Mesenchymal stem cell (in vitro differentiated cells and primary cell): ENCODE measurements around the gene FLRT3.

Experiments used
- DNase-seq: peaks from one replicate; pipeline ENCODE4 v3.0.0-alpha.2; 2013
- H2AFZ ChIP-seq: one replicate; pipeline ENCODE4 v1.6.1; 2013; ENCODE audit warnings: low read depth, mild to moderate bottlenecking, control low read depth, inconsistent platforms, low read length, moderate library complexity
- H2AK5ac ChIP-seq: 2 replicates; pipeline ENCODE4 v1.6.1; 2013; ENCODE audit warnings: low read length, moderate library complexity, mild to moderate bottlenecking, inconsistent platforms; ENCODE audit not compliant: severe bottlenecking
- H2BK120ac ChIP-seq: one replicate; pipeline ENCODE4 v1.6.1; 2013; ENCODE audit warnings: low read depth, mild to moderate bottlenecking, inconsistent platforms, low read length, moderate library complexity
- H2BK12ac ChIP-seq, 2 experiments: one replicate each; pipeline ENCODE4 v1.6.1; 2013; ENCODE audit warnings: inconsistent platforms in 2 of 2, low read length in 2 of 2, mild to moderate bottlenecking in 2 of 2, moderate library complexity in 2 of 2, control low read depth in 1 of 2
- H2BK15ac ChIP-seq: one replicate; pipeline ENCODE4 v1.6.1; 2013; ENCODE audit warnings: mild to moderate bottlenecking, low read depth, inconsistent platforms; ENCODE audit not compliant: poor library complexity, severe bottlenecking
- H2BK5ac ChIP-seq: 2 replicates; pipeline ENCODE4 v1.6.1; 2013; ENCODE audit warnings: low read depth, mild to moderate bottlenecking, low read length, control low read depth, inconsistent platforms; ENCODE audit not compliant: poor library complexity, severe bottlenecking
- H3K14ac ChIP-seq, 2 experiments: one replicate each; pipeline ENCODE4 v1.6.1; 2013; ENCODE audit warnings: inconsistent platforms in 2 of 2, low read length in 2 of 2, control low read depth in 1 of 2, mild to moderate bottlenecking in 1 of 2, moderate library complexity in 1 of 2
- H3K18ac ChIP-seq, 2 experiments: one replicate each; pipeline ENCODE4 v1.6.1; 2013; ENCODE audit warnings: inconsistent platforms in 2 of 2, low read length in 2 of 2, control low read depth in 1 of 2, low read depth in 1 of 2, mild to moderate bottlenecking in 1 of 2
- H3K23ac ChIP-seq, 2 experiments: one replicate each; pipeline ENCODE4 v1.6.1; 2013; ENCODE audit warnings: inconsistent platforms in 2 of 2, low read length in 2 of 2, mild to moderate bottlenecking in 2 of 2, moderate library complexity in 2 of 2, control low read depth in 1 of 2
- H3K27ac ChIP-seq: 2 replicates; pipeline ENCODE4 v1.5.1; 2013; ENCODE audit warnings: mild to moderate bottlenecking, moderate library complexity, low read length, control low read depth, inconsistent platforms; ENCODE audit not compliant: poor library complexity, severe bottlenecking
- H3K27me3 ChIP-seq, 2 experiments: 2 replicates each; pipeline versions ENCODE4 v1.6.1 to v1.7.0; 2013; ENCODE audit warnings: low read length in 2 of 2, mild to moderate bottlenecking in 2 of 2, moderate library complexity in 2 of 2, control low read depth in 1 of 2, inconsistent platforms in 1 of 2; ENCODE audit not compliant: control insufficient read depth in 1 of 2, insufficient read depth in 1 of 2
- H3K36me3 ChIP-seq, 2 experiments: 2 replicates each; pipeline versions ENCODE4 v1.6.1 to v1.7.0; 2013; ENCODE audit warnings: low read length in 2 of 2, control low read depth in 1 of 2, inconsistent platforms in 1 of 2, low read depth in 1 of 2, mild to moderate bottlenecking in 1 of 2; ENCODE audit not compliant: insufficient read depth in 2 of 2, control insufficient read depth in 1 of 2
- H3K4ac ChIP-seq, 2 experiments: one replicate each; pipeline ENCODE4 v1.6.1; 2013; ENCODE audit warnings: inconsistent platforms in 2 of 2, low read length in 2 of 2, mild to moderate bottlenecking in 2 of 2, moderate library complexity in 2 of 2, control low read depth in 1 of 2, low read depth in 1 of 2
- H3K4me1 ChIP-seq: 2 replicates; pipeline ENCODE4 v1.6.1; 2013; ENCODE audit warnings: low read depth, low read length, control low read depth; ENCODE audit not compliant: control insufficient read depth, insufficient read depth
- H3K4me2 ChIP-seq: 2 replicates; pipeline ENCODE4 v1.6.1; 2013; ENCODE audit warnings: low read length, mild to moderate bottlenecking, inconsistent platforms; ENCODE audit not compliant: poor library complexity, severe bottlenecking
- H3K4me3 ChIP-seq, 2 experiments: 2 replicates each; pipeline versions ENCODE4 v1.5.1 to v1.7.0; 2013; ENCODE audit warnings: low read length in 2 of 2, mild to moderate bottlenecking in 2 of 2, control low read depth in 1 of 2, low read depth in 1 of 2; ENCODE audit not compliant: insufficient read depth in 1 of 2
- H3K79me1 ChIP-seq: replicated peaks from 2 replicates; pipeline ENCODE4 v1.6.1; 2013; ENCODE audit warnings: mild to moderate bottlenecking, control low read depth, low read length, inconsistent platforms; ENCODE audit not compliant: poor library complexity, severe bottlenecking
- H3K9ac ChIP-seq: 2 replicates; pipeline ENCODE4 v1.7.0; 2013; ENCODE audit warnings: mild to moderate bottlenecking, low read length, moderate library complexity
- H3K9me3 ChIP-seq: 2 replicates; pipeline ENCODE4 v1.7.0; 2013; ENCODE audit warnings: mild to moderate bottlenecking, low read length; ENCODE audit not compliant: control insufficient read depth
- H4K8ac ChIP-seq: one replicate; pipeline ENCODE4 v1.6.1; 2013; ENCODE audit warnings: inconsistent platforms, mild to moderate bottlenecking, low read length, moderate library complexity
- H4K91ac ChIP-seq: one replicate; pipeline ENCODE4 v1.6.1; 2013; ENCODE audit warnings: mild to moderate bottlenecking, low read length, inconsistent platforms
- WGBS: methylation state at CpG from one replicate; pipeline ENCODE4 v1.1.7; 2013; ENCODE audit warnings: mixed read lengths; 5-methylcytosine and 5-hydroxymethylcytosine counted together

The FLRT3 gene

DNA sequence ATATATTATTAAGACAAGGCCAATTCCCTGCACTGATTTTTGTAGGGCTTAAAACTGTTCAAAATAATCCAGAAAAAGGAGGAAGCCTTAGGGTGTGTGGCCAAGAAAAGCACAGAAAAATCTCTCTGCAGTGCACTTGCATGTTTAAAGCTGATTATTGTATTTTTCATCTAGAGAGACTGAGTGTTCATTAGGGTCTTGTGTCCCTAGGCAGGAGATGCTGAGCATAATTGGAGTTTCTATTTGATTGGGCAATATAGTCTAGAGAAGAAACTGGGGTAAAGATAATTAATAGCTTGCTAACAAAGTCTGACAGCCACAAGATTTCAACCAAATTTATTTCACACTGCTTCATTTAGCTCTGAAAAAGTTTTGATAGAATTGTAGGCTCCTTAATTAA lies 2.4 kb downstream of the FLRT3 start:
- Histone ChIP-seq H3K79me1 (peaks cover 1% of the 10 kb centered on the region), H4K91ac (no peak overlapping the region), H2AFZ (no peak overlapping the region), H3K4ac (no peak overlapping the region), H2BK15ac (no peak overlapping the region), H3K27ac (no peak overlapping the region), H3K36me3 (no peaks in the 10 kb centered on the region), H3K23ac (no peak overlapping the region), H4K8ac (no peak overlapping the region), H3K27me3 (no peaks in the 10 kb centered on the region), H3K9ac (peak overlapping the region; percentile 17), H3K9me3 (no peaks in the 10 kb centered on the region), H3K18ac (no peak overlapping the region), H3K4me3 (peak overlapping the region in 1 of 2 experiments; percentile 49), H2AK5ac (no peak overlapping the region), H2BK5ac (no peak overlapping the region), H3K4me2 (peak overlapping the region; percentile 50), H2BK120ac (no peak overlapping the region), H2BK12ac (no peak overlapping the region), H3K4me1 (no peaks in the 10 kb centered on the region), H3K14ac (no peak overlapping the region)
- DNase-seq = no peak

GRCh38 chr20:14334306-14334930 lies 3.0 kb downstream of the FLRT3 start:
- H3K4me2 ChIP-seq = no peak overlapping the region
- peak overlapping the region in 1 of 2 experiments; percentile 49 for H3K4me3 ChIP-seq
- no peak overlapping the region for H2BK12ac ChIP-seq
- H3K23ac ChIP-seq = no peak overlapping the region
- no peak overlapping the region for H2AFZ ChIP-seq
- H2BK5ac ChIP-seq = no peak overlapping the region
- no peak overlapping the region for H4K8ac ChIP-seq
- no peak overlapping the region for H3K18ac ChIP-seq
- no peaks in the 10 kb centered on the region for H3K36me3 ChIP-seq
- no peak overlapping the region for H3K4ac ChIP-seq
- peaks cover 1% of the 10 kb centered on the region for H3K79me1 ChIP-seq
- H3K9me3 ChIP-seq = no peaks in the 10 kb centered on the region
- no peak overlapping the region for H2AK5ac ChIP-seq
- H3K9ac ChIP-seq = peak overlapping the region; percentile 20
- WGBS = 6% methylated on average over 3 of the region's 3 CpGs
- H2BK120ac ChIP-seq = no peak overlapping the region
- no peak overlapping the region for H2BK15ac ChIP-seq
- no peaks in the 10 kb centered on the region for H3K27me3 ChIP-seq
- DNase-seq = peak; percentile 58
- H3K4me1 ChIP-seq = no peaks in the 10 kb centered on the region
- H3K27ac ChIP-seq = no peak overlapping the region
- H3K14ac ChIP-seq = no peak overlapping the region
- H4K91ac ChIP-seq = no peak overlapping the region

DNA sequence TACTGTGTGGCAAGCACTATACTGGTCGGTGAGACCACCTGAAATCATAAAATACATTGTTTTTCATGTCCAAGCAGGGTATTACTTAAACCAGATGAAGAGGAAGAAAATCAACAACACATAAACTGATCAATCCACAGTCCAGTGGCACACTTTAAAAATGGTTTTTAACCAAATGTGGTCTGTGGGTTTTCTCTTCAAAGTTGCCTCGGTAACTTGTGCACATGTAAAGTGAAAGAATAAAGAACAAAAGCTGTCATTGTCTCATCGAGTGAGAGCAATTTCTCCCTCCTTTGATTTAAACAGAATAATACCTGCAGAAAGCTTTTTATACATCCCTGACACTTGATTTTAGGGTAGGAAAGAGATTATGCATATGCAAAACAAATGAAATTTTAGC lies 3.7 kb downstream of the FLRT3 start:
- Histone ChIP-seq H3K4ac (no peak overlapping the region), H3K4me2 (no peak overlapping the region), H4K91ac (no peak overlapping the region), H2AK5ac (no peak overlapping the region), H3K9me3 (no peaks in the 10 kb centered on the region), H3K18ac (no peak overlapping the region), H2BK12ac (no peak overlapping the region), H2AFZ (no peak overlapping the region), H3K36me3 (no peaks in the 10 kb centered on the region), H3K14ac (no peak overlapping the region), H4K8ac (no peak overlapping the region), H2BK5ac (no peak overlapping the region), H2BK15ac (no peak overlapping the region), H3K4me1 (no peaks in the 10 kb centered on the region), H3K27me3 (no peaks in the 10 kb centered on the region), H3K79me1 (peaks cover 1% of the 10 kb centered on the region), H3K23ac (no peak overlapping the region), H3K9ac (peak overlapping the region; percentile 20), H3K27ac (no peak overlapping the region), H3K4me3 (no peak overlapping the region), H2BK120ac (no peak overlapping the region)
- WGBS = no CpG with 5 or more reads among the region's 3 CpGs
- no peak for DNase-seq

DNA sequence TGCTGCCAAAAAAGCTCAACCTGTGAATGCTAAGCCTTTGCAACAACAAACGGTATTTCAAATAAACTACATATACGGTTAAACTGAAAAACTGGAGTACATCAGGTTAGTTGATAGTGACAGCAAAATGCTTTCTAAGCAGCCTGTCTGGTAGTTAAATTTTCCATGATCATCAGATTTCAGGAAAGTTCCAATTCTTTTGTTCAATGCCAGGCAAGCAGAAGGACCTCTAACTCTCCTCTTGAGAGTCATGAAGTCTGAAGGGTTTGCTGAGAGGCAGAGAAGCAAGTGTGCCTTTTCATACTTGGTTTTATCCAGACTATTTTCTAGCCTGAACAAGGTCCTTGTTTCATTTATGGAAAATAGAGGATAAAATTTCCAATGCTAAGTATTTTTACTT lies 4.5 kb downstream of the FLRT3 start:
- H3K4me2 ChIP-seq = no peak overlapping the region
- H2AK5ac ChIP-seq = no peak overlapping the region
- no peak overlapping the region for H4K8ac ChIP-seq
- no peak overlapping the region for H3K27ac ChIP-seq
- no peak overlapping the region for H3K18ac ChIP-seq
- no peak overlapping the region for H4K91ac ChIP-seq
- H3K23ac ChIP-seq = no peak overlapping the region
- no peaks in the 10 kb centered on the region for H3K9me3 ChIP-seq
- H3K9ac ChIP-seq = no peak overlapping the region
- no peak overlapping the region for H2BK5ac ChIP-seq
- no peak for DNase-seq
- no peak overlapping the region for H3K4ac ChIP-seq
- no peaks in the 10 kb centered on the region for H3K36me3 ChIP-seq
- no peak overlapping the region for H2BK15ac ChIP-seq
- H3K4me1 ChIP-seq = no peaks in the 10 kb centered on the region
- no peak overlapping the region for H2BK12ac ChIP-seq
- H2BK120ac ChIP-seq = no peak overlapping the region
- peaks cover 1% of the 10 kb centered on the region for H3K79me1 ChIP-seq
- no peak overlapping the region for H3K14ac ChIP-seq
- H3K27me3 ChIP-seq = no peaks in the 10 kb centered on the region
- H3K4me3 ChIP-seq = no peak overlapping the region
- no peak overlapping the region for H2AFZ ChIP-seq
- WGBS = 71% methylated on average over 1 of the region's 2 CpGs
